HG02840 (cell line): ENCODE results near the gene PTBP3.
"Not testable (repeated sequence)": the region's sequence is repeated elsewhere in the genome, so short reads cannot be mapped to it uniquely, and the experiment has no call there.

Source experiments
- ATAC-seq: cut with Tn5 transposase; IDR thresholded peaks from one replicate; pipeline ENCODE4 v1.9.1; 2021; ENCODE audit warnings: mild to moderate bottlenecking, moderate library complexity, moderate number of reproducible peaks; ENCODE audit not compliant: unreplicated experiment, low FRiP score

PTBP3 gene

GRCh38 chr9:112325127-112325526, 8.3 kb downstream of the PTBP3 start:
- no peak for ATAC-seq

DNA sequence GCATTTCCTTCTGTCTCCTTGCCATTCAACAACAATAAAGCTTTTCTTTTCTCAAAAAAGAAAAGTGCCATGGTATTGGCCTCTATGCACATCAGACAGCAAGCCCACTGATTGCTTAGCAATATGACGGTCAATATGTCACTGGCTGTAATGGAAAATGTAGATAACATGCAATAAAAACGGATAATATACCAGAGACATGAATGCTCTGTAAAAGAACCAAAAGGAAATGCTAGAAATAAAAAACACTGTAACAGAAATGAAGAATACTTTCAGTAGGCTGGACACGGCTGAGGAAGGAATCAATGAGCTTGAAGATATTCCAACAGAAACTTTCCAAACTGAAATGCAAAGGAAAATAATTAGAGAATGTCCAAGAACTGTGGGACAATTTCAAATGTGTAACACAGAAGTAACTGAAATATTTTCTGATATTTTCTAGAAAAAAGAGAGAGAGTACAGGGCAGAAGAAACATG, 10.0 kb downstream of the PTBP3 start:
- no peak for ATAC-seq

GRCh38 chr9:112322701-112323377, 10.6 kb downstream of the PTBP3 start:
- no peak for ATAC-seq

DNA sequence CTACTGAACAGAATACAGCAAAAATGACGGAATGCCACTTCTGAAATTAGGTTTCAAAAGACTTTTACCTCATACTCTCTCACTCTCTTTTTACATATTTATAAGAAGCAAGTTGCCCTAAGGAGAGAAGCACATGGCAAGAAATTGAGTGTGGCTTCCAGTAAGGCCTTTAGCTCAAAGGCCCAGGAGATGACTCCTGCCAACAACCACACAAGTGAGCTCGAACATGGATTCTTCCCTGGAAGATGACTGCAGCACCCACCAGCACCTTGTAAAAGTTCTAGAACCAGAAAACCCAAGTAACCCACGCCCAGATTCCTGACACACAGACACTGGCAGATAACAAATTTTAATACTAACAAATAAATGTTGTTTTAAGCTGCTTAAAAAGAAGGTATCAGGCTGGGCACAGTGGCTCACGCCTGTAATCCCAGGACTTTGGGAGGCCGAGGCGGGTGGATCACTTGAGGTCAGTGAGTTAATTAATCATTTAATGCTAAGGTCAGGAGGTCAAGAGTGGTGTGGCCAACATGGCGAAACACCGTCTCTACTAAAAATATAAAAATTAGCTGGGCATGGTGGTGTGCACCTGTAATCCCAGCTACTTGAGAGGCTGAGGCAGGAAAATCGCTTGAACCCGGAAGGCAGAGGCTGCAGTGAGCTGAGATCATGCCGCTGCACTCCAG, 17.0 kb downstream of the PTBP3 start:
- no peak for ATAC-seq

GRCh38 chr9:112315331-112316257, 17.8 kb downstream of the PTBP3 start:
- no peak for ATAC-seq

- no peak for ATAC-seq
Measured at GRCh38 chr9:112312139-112312538, 21.3 kb downstream of the PTBP3 start.

DNA sequence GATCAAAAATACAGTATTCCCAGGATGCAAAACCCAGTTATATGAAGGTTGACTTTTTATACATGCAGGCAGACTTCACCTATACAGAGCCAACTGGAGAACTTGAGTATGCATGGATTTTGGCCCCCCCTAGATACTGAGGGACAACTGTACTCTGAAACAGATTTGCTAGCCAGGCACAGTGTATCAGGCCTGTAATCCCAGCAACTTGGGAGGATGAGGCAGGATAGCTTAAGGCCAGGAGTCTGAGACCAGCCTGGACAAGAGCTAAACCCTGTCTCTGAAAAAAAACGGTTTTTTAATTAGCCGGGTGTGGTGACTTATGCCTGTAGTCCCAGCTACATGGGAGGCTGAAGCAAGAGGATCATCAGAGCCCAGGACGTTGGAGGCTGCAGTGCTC, 21.9 kb downstream of the PTBP3 start:
- no peak for ATAC-seq

- no peak for ATAC-seq
Measured at GRCh38 chr9:112310826-112311225, 22.6 kb downstream of the PTBP3 start.

DNA sequence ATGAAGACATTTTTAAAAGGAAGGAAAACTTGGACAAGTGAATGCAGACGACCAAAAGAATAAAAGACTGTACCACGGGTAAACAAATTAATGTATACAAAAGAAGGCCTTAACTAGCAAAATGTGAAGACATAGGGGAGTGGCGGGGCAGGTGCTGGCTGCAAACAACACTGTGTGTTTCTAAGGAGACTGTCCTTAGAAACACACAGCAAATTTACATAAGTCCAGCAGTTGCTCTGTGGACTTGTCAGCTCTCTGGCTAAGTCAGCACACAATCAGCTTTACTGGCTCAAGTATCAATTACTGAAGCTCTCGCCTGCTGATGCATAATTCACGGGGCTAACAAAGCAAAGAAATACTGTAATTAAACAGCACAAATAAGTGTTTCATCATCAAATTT, 24.8 kb downstream of the PTBP3 start:
- ATAC-seq, result no peak

- ATAC-seq, result no peak
Measured at GRCh38 chr9:112301420-112301819, 32.0 kb downstream of the PTBP3 start.

- no peak for ATAC-seq
Measured at GRCh38 chr9:112299514-112299913, 33.9 kb downstream of the PTBP3 start.

DNA sequence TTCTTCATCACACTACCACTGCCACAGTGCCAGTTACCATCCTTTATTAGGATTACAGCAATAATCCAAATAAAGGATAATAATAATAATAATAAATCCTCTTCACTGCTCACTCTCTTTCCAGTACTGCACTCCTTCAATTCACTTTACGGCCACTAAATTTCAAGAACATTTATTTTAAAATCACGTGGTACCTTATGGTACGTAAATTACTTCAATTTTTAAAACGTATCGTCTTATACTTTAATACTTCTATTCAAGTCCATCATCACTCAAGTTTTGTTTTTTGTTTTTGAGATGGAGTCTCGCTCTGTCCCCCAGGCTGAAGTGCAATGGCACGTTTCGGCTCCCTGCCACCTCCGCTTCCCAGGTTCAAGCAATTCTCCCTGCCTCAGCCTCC, 36.5 kb downstream of the PTBP3 start:
- ATAC-seq, result no peak

DNA sequence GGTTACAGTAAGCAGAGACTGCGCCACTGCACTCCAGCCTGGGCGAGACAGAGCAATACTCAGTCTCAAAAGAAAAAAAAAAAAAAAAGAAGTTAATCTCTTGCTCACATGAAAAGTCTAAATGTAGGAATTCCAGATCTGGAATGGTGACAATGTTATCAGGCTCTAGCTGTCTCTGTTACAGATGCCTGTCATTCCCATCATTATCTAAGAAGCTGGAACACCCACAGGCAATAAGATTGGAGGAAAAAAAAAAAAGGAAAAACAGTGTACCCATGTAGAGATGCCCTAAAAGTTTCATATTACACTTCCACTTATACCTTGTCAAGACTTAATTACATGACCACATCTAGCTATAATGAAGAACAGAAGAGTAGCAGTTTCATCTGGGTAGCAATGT, 38.2 kb downstream of the PTBP3 start:
- ATAC-seq, result no peak

- ATAC-seq, result no peak
Measured at GRCh38 chr9:112288029-112288428, 45.4 kb downstream of the PTBP3 start.

GRCh38 chr9:112286926-112287325, 46.5 kb downstream of the PTBP3 start:
- ATAC-seq, result no peak

DNA sequence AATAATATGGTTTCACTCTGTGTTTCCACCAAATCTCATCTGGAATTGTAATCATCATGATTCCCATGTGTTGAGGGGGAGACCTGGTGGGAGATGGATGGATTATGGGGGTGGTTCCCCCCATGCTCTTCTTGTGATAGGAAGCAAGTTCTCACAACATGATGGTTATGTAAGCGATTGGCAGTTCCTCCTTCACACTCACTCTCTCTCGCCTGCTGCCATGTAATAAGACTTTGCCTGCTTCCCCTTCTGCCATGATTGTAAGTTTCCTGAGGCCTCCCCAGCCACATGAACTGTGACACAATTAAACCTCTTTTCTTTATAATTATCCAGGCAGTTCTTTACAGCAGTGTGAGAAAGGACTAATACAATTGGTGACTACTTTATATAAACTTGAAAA, 48.4 kb downstream of the PTBP3 start:
- no peak for ATAC-seq

DNA sequence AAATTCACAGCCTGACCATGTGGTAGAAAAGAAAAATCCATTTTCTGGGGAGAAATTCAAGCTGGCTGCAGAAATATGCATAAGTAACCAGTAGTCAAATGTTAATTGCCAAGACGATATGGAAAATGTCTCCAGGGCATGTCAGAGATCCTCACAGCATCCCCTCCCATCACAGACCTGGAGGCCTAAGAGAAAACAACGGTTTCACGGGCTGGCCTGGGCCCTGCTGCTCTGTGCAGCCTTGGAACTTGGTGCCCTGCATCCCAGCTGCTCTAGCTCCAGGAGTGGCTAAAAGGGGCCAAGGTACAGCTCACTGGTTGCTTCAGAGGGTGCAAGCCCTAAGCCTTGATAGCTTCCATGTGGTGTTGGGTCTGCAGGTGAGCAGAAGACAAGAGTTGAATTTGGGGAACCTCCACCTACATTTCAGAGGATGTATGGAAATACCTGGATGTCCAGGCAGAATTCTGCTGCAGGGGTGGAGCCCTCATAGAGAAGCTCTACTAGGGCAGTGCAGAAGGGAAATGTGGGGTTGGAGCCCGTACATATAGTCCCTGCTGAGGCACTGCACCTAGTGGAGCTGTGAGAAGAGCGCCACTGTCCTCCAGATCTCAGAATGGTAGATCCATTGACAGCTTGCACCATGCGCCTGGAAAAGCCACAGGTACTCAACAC, 49.7 kb downstream of the PTBP3 start:
- no peak for ATAC-seq

DNA sequence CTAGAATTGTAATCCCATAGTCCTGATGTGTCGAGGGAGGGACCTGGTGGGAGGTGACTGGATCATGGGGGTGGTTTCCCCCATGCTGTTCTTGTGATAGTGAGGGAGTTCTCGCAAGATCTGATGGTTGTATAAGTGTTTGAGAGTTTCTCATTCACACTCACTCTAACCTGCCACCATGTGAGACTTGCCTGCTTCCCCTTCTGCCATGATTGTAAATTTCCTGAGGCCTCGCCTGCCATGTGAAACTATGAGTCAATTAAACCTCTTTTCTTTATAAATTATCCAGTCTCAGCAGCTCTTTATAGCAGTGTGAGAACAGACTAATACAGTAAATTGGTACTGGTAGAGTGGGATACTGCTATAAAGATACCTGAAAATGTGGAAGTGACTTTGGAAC, 50.6 kb downstream of the PTBP3 start:
- ATAC-seq, result not testable (repeated sequence)

- no peak for ATAC-seq
Measured at GRCh38 chr9:112280904-112281303, 52.5 kb downstream of the PTBP3 start.

GRCh38 chr9:112279501-112279900, 53.9 kb downstream of the PTBP3 start:
- no peak for ATAC-seq

DNA sequence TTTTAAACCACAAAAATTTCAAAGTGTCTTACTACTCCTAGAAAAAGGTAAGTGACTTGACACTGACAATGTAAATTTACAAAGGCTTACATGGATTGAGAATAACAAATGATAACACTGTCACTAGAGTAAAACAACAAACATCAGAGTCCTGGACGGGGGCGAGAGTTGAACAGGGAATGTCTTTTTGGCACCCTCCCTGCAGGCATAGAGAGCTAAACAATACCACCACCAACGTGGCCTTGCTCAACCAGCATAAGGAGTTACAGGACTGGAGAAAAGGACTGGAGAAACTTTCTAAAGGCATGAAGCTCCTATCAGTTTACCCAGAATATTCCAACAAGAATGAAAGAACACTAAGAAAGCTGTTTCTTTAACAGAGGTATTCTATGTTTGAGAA, 55.3 kb downstream of the PTBP3 start:
- ATAC-seq, result no peak
